OCI-LY1 (cell line): Measurements from ENCODE around the gene VGLL1.

Experiments used
- CTCF ChIP-seq: fragments of 200-600 bp; sonication (generic), shearing (Covaris generic); IDR thresholded peaks from 2 replicates; pipeline ENCODE4 v1.5.1; 2017; ENCODE audit warnings: mild to moderate bottlenecking, antibody characterized with exemption, low read length, moderate library complexity, mixed read lengths
- EZH2 ChIP-seq: fragments of 200-600 bp; sonication (generic), shearing (Covaris generic); IDR thresholded peaks from 2 replicates; pipeline ENCODE4 v1.8.0; 2017; ENCODE audit warnings: borderline replicate concordance, mixed run types, mild to moderate bottlenecking, antibody characterized with exemption, low read length, moderate library complexity, mixed read lengths

GRCh38 chrX:136528645-136529315, 3.2 kb upstream of the VGLL1 start:
- TF ChIP-seq CTCF (no peak), EZH2 (no peak)
